Ovary (tissue), 9 donors: ENCODE results near the gene RFX4. TPM values are rescaled to one million over a fixed set of nuclear protein-coding genes. Genes with fewer than 3 reads are reported as not detected.

ENCODE experiments used
- DNase-seq, 5 donors: peaks; one replicate each; pipeline ENCODE4 v3.0.0-alpha.2; 2019 to 2020
- H3K27ac ChIP-seq, 2 donors: fragments of 200-600 bp; one replicate each; pipeline versions ENCODE4 v1.5.1 to v1.8.0; 2019 to 2022
- H3K27me3 ChIP-seq: fragments of 200-600 bp; one replicate; pipeline ENCODE4 v1.8.0; 2022
- H3K36me3 ChIP-seq: fragments of 200-600 bp; sonication (generic); one replicate; pipeline ENCODE4 v1.5.1; 2019
- H3K4me1 ChIP-seq: one replicate; pipeline ENCODE4 v1.8.1; 2013; ENCODE audit warnings: mild to moderate bottlenecking, moderate library complexity; ENCODE audit not compliant: insufficient read depth
- H3K4me3 ChIP-seq: fragments of 200-600 bp; sonication (generic); one replicate; pipeline ENCODE4 v1.5.1; 2017
- H3K9me3 ChIP-seq, 2 donors: fragments of 200-600 bp in 1 of 2; sonication (generic) in 1 of 2; one replicate each; pipeline versions ENCODE4 v1.5.1 to v1.8.1; 2013 to 2019; ENCODE audit warnings: mild to moderate bottlenecking in 1 of 2, moderate library complexity in 1 of 2
- CTCF ChIP-seq, 3 donors: fragments of 450-650 bp in 2 of 3; fragments of 200-600 bp in 1 of 3; IDR thresholded peaks; one replicate each; pipeline versions ENCODE4 v1.5.1 to v1.8.0; 2016 to 2022; ENCODE audit warnings: antibody characterized with exemption in 3 of 3, mild to moderate bottlenecking in 1 of 3
- EP300 ChIP-seq: sonication (generic); formaldehyde crosslinking; IDR thresholded peaks from one replicate; pipeline ENCODE4 v1.6.1; 2017; ENCODE audit warnings: antibody characterized with exemption
- POLR2A ChIP-seq: fragments of 450-650 bp; IDR thresholded peaks from one replicate; pipeline ENCODE4 v1.6.1; 2017; ENCODE audit warnings: antibody characterized with exemption, mild to moderate bottlenecking, moderate library complexity
- WGBS, 3 donors: extraction: QIAGEN DNeasy Blood & Tissue Kit in 1 of 3; methylation state at CpG; one replicate each; pipeline versions ENCODE4 v1.1.5 to v1.1.7; 2013 to 2017; 5-methylcytosine and 5-hydroxymethylcytosine counted together
- intact Hi-C, 4 donors: fragments of 100-400 bp; cut with DNase I; formaldehyde crosslinking; loops; one replicate each; pipeline versions ENCODE4 v1.11.0 to v1.15.1; 2022 to 2023
- polyA plus RNA-seq, 2 donors: library from polyadenylated mRNA; stranded (reverse); fragments of 200-250 nt in 1 of 2; fragments of 350-450 nt in 1 of 2; fragmentation: Illumina TruSeq in 1 of 2; extraction: RNeasy Lipid Tissue Mini Kit (QIAGEN cat#74804) in 1 of 2; gene quantifications; one replicate each; pipeline ENCODE4 v1.2.3, GENCODE V29; 2013 to 2014
- total RNA-seq, 7 donors: library from RNA; depleted of rRNA in 2 of 7; stranded (reverse); fragments of >200 nt in 2 of 7; fragmentation: NEBNext Ultra II Directional in 3 of 7; extraction: Animal tissue kit (Norgen Biotek cat#: 25700) in 3 of 7; gene quantifications; one replicate each; pipeline versions ENCODE4 v1.1.0 to v1.2.4, GENCODE V29; 2016 to 2023
- donor health status: DM: no; HTN: no; CAD: no; lungs with moderate emphysema.
- donor health status: DM: no; HTN: no; CAD: no.
- donor health status: Bipolar disorder and iron deficiency.
- donor health status: DM: yes; HTN: yes; CAD: no.
- donor health status: DM: no; HTN: no; CAD: no.
- donor health status: DM: yes; HTN: yes; CAD: no.

Gene RFX4
- total and polyA plus RNA-seq, 9 donors, result 0.30 TPM; not detected in 8

- H3K4me1 ChIP-seq, result peaks cover 3% of the 10 kb centered on the region
- no peak for TF ChIP-seq CTCF (IDR thresholded peaks at IDR 0.05)
- no peak for TF ChIP-seq POLR2A
- TF ChIP-seq EP300, result no peak
- 90 to 94% (median 92%) methylated on average over 7 of the region's 7 CpGs for WGBS, 3 donors
- DNase-seq, result no peak
- intact Hi-C loops, result no loop called here
- H3K27me3 ChIP-seq, result no peaks in the 10 kb centered on the region
- H3K27ac ChIP-seq, result no peak overlapping the region
- H3K36me3 ChIP-seq, result no peaks in the 10 kb centered on the region
- H3K9me3 ChIP-seq, result no peaks in the 10 kb centered on the region
- H3K4me3 ChIP-seq, result no peak overlapping the region
Measured at GRCh38 chr12:106758349-106759110, 175.7 kb downstream of the RFX4 start.

GRCh38 chr12:106759526-106760183 lies 176.9 kb downstream of the RFX4 start:
- H3K9me3 ChIP-seq, result no peaks in the 10 kb centered on the region
- 78 to 80% (median 79%) methylated on average over 7 of the region's 7 CpGs for WGBS, 3 donors

GRCh38 chr12:106760184-106760531 lies 177.4 kb downstream of the RFX4 start:
- Histone ChIP-seq H3K9me3 (no peaks in the 10 kb centered on the region), H3K4me3 (no peak overlapping the region), H3K36me3 (no peaks in the 10 kb centered on the region), H3K4me1 (peaks cover 5% of the 10 kb centered on the region), H3K27me3 (no peaks in the 10 kb centered on the region), H3K27ac (no peak overlapping the region)
- no peak for DNase-seq
- TF ChIP-seq POLR2A (no peak), CTCF (IDR thresholded peaks at IDR 0.05) (no peak)
- intact Hi-C loops, result loop anchor here in 1 of 4 donors (10.0 kb wide), 1 partner anchor 345 kb away; no protein-coding TSS in a partner anchor
- WGBS, 3 donors, result 27 to 34% (median 29%) methylated on average over 2 of the region's 2 CpGs

More at GRCh38 chr12:106759526-106760183, 176.9 kb downstream of the RFX4 start:
- Histone ChIP-seq H3K36me3 (no peaks in the 10 kb centered on the region), H3K4me1 (peaks cover 3% of the 10 kb centered on the region), H3K27me3 (no peaks in the 10 kb centered on the region), H3K27ac (no peak overlapping the region), H3K4me3 (no peak overlapping the region)
- no peak for DNase-seq
- TF ChIP-seq CTCF (IDR thresholded peaks at IDR 0.05) (no peak), EP300 (no peak), POLR2A (no peak)
- intact Hi-C loops, result loop anchor here in 1 of 4 donors (10.0 kb wide), 1 partner anchor 345 kb away; no protein-coding TSS in a partner anchor

GRCh38 chr12:106764220-106764619 lies 181.4 kb downstream of the RFX4 start:
- no peaks in the 10 kb centered on the region for H3K9me3 ChIP-seq
- H3K36me3 ChIP-seq, result no peaks in the 10 kb centered on the region
- DNase-seq, result no peak
- peaks cover 16% of the 10 kb centered on the region for H3K4me1 ChIP-seq
- intact Hi-C loops, result loop anchor here in 1 of 4 donors (10.0 kb wide), 1 partner anchor 349 kb away; no protein-coding TSS in a partner anchor
- no peaks in the 10 kb centered on the region for H3K27me3 ChIP-seq
- no peak overlapping the region for H3K27ac ChIP-seq
- no peak for TF ChIP-seq CTCF (IDR thresholded peaks at IDR 0.05)
- no peak for TF ChIP-seq POLR2A
- no peak for TF ChIP-seq EP300
- no peak overlapping the region for H3K4me3 ChIP-seq
